OCI-LY3 (cell line): ENCODE results near the gene BACH2.

Experiments used
- CTCF ChIP-seq: fragments of 200-600, 300-600 bp; sonication (generic); IDR thresholded peaks from 2 replicates; pipeline ENCODE4 v1.5.1; 2014; ENCODE audit warnings: antibody characterized with exemption, low read length, low read depth
- EZH2phosphoT487 ChIP-seq: fragments of 200-600 bp; shearing (Covaris generic); IDR thresholded peaks from 2 replicates; pipeline ENCODE4 v1.6.1; 2018; ENCODE audit warnings: antibody characterized with exemption, mixed run types, low read depth

DNA sequence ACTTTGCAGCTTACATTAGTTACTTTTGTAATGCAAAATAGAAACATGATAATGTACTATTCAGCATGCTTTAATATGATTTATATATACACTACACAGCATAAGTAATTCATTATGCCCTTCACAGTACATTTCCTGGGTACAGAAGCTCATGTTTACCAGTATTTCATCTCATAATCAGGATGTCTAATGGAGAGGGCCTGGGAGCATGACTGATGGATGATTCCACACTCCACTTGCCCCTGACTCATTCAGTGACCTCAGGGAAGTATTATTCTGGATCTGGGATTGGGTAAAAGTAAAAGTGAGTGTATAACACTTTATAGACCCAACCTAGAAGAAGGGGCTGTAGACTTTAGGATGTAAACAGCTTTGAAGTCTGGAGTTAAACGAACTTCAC is 31.4 kb upstream of the BACH2 start:
- TF ChIP-seq CTCF (no peak), EZH2phosphoT487 (no peak)
